ENCODE data around the gene WDR74. TPM values are rescaled to one million over a fixed set of nuclear protein-coding genes. Genes with fewer than 3 reads are reported as not detected.

Gene WDR74
- total and polyA plus RNA-seq, 2 of the 13 experiments (the other 11 are each of a cell fraction or from before 2014, with no cell fraction given) = 77.0 to 83.3 TPM

DNA sequence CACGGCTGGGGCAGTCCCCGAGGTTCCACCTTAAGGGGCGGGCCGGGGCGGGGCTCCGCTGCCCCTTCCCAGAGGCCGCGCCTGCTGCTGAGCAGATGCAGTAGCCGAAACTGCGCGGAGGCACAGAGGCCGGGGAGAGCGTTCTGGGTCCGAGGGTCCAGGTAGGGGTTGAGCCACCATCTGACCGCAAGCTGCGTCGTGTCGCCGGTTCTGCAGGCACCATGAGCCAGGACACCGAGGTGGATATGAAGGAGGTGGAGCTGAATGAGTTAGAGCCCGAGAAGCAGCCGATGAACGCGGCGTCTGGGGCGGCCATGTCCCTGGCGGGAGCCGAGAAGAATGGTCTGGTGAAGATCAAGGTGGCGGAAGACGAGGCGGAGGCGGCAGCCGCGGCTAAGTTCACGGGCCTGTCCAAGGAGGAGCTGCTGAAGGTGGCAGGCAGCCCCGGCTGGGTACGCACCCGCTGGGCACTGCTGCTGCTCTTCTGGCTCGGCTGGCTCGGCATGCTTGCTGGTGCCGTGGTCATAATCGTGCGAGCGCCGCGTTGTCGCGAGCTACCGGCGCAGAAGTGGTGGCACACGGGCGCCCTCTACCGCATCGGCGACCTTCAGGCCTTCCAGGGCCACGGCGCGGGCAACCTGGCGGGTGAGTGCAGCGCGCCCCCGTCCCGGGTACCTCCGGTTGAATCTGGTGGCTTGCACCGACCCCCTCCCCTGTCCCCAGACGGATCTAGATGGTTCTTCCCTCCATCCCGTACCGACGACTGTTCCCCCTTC is 41.6 kb upstream of the WDR74 start, which contains the start of gene SLC3A2 (continued):
- TF ChIP-seq RXRB (CRISPR knock-in tag; IDR thresholded peaks at IDR 0.05; ENCODE audit: borderline replicate concordance) = peak; percentile 38
- TF ChIP-seq SETDB1 (CRISPR knock-in tag; IDR thresholded peaks at IDR 0.05; ENCODE audit: borderline replicate concordance) = no peak
- TF ChIP-seq HOXA9 (CRISPR knock-in tag; IDR thresholded peaks at IDR 0.05; ENCODE audit: borderline replicate concordance) = peak; percentile 72; the same call in 1 of the 2 replicates
- peak; percentile 75; the same call in 1 of the 2 replicates for TF ChIP-seq WIZ (CRISPR knock-in tag; IDR thresholded peaks at IDR 0.05)
- peak; percentile 18 for TF ChIP-seq ZNF773 (CRISPR knock-in tag; IDR thresholded peaks at IDR 0.05; ENCODE audit: borderline replicate concordance)
- TF ChIP-seq ZFY (CRISPR knock-in tag; IDR thresholded peaks at IDR 0.05) = peak; percentile 77
- TF ChIP-seq, protein P1, sequence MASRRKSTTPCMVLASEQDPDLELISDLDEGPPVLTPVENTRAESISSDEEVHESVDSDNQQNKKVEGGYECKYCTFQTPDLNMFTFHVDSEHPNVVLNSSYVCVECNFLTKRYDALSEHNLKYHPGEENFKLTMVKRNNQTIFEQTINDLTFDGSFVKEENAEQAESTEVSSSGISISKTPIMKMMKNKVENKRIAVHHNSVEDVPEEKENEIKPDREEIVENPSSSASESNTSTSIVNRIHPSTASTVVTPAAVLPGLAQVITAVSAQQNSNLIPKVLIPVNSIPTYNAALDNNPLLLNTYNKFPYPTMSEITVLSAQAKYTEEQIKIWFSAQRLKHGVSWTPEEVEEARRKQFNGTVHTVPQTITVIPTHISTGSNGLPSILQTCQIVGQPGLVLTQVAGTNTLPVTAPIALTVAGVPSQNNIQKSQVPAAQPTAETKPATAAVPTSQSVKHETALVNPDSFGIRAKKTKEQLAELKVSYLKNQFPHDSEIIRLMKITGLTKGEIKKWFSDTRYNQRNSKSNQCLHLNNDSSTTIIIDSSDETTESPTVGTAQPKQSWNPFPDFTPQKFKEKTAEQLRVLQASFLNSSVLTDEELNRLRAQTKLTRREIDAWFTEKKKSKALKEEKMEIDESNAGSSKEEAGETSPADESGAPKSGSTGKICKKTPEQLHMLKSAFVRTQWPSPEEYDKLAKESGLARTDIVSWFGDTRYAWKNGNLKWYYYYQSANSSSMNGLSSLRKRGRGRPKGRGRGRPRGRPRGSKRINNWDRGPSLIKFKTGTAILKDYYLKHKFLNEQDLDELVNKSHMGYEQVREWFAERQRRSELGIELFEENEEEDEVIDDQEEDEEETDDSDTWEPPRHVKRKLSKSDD (CRISPR knock-in tag; IDR thresholded peaks at IDR 0.05; ENCODE audit: low read depth) = peak; percentile 41; the same call in 1 of the 2 replicates
- no peak for TF ChIP-seq TEAD3 (CRISPR knock-in tag; optimal IDR thresholded peaks at IDR 0.05; ENCODE audit: borderline replicate concordance)
- no peak for TF ChIP-seq MAFG (CRISPR knock-in tag; IDR thresholded peaks at IDR 0.05)
- no peak for TF ChIP-seq ATF1 (CRISPR knock-in tag; IDR thresholded peaks at IDR 0.05)
- TF ChIP-seq MEIS1 (CRISPR knock-in tag; IDR thresholded peaks at IDR 0.05; ENCODE audit: borderline replicate concordance) = no peak; the same call in 1 of the 2 replicates
- TF ChIP-seq, protein P2, sequence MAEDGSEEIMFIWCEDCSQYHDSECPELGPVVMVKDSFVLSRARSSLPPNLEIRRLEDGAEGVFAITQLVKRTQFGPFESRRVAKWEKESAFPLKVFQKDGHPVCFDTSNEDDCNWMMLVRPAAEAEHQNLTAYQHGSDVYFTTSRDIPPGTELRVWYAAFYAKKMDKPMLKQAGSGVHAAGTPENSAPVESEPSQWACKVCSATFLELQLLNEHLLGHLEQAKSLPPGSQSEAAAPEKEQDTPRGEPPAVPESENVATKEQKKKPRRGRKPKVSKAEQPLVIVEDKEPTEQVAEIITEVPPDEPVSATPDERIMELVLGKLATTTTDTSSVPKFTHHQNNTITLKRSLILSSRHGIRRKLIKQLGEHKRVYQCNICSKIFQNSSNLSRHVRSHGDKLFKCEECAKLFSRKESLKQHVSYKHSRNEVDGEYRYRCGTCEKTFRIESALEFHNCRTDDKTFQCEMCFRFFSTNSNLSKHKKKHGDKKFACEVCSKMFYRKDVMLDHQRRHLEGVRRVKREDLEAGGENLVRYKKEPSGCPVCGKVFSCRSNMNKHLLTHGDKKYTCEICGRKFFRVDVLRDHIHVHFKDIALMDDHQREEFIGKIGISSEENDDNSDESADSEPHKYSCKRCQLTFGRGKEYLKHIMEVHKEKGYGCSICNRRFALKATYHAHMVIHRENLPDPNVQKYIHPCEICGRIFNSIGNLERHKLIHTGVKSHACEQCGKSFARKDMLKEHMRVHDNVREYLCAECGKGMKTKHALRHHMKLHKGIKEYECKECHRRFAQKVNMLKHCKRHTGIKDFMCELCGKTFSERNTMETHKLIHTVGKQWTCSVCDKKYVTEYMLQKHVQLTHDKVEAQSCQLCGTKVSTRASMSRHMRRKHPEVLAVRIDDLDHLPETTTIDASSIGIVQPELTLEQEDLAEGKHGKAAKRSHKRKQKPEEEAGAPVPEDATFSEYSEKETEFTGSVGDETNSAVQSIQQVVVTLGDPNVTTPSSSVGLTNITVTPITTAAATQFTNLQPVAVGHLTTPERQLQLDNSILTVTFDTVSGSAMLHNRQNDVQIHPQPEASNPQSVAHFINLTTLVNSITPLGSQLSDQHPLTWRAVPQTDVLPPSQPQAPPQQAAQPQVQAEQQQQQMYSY (CRISPR knock-in tag; IDR thresholded peaks at IDR 0.05) = 0 out of 2 replicates have a peak, but pooled peaks have one; percentile 36
- TF ChIP-seq ZNF644 (CRISPR knock-in tag; IDR thresholded peaks at IDR 0.05; ENCODE audit: low read depth) = no peak
- TF ChIP-seq, protein P3, sequence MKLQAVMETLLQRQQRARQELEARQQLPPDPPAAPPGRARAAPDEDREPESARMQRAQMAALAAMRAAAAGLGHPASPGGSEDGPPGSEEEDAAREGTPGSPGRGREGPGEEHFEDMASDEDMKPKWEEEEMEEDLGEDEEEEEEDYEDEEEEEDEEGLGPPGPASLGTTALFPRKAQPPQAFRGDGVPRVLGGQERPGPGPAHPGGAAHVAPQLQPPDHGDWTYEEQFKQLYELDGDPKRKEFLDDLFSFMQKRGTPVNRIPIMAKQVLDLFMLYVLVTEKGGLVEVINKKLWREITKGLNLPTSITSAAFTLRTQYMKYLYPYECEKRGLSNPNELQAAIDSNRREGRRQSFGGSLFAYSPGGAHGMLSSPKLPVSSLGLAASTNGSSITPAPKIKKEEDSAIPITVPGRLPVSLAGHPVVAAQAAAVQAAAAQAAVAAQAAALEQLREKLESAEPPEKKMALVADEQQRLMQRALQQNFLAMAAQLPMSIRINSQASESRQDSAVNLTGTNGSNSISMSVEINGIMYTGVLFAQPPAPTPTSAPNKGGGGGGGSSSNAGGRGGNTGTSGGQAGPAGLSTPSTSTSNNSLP (IDR thresholded peaks at IDR 0.05; ENCODE audit: low read depth, low read length) = no peak
- TF ChIP-seq, protein P4, sequence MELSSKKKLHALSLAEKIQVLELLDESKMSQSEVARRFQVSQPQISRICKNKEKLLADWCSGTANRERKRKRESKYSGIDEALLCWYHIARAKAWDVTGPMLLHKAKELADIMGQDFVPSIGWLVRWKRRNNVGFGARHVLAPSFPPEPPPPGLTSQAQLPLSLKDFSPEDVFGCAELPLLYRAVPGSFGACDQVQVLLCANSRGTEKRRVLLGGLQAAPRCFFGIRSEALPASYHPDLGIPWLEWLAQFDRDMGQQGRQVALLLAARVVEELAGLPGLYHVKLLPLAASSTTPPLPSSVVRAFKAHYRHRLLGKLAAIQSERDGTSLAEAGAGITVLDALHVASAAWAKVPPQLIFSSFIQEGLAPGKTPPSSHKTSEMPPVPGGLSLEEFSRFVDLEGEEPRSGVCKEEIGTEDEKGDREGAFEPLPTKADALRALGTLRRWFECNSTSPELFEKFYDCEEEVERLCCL (CRISPR knock-in tag; IDR thresholded peaks at IDR 0.05; ENCODE audit: borderline replicate concordance) = no peak
- TF ChIP-seq, protein P5, sequence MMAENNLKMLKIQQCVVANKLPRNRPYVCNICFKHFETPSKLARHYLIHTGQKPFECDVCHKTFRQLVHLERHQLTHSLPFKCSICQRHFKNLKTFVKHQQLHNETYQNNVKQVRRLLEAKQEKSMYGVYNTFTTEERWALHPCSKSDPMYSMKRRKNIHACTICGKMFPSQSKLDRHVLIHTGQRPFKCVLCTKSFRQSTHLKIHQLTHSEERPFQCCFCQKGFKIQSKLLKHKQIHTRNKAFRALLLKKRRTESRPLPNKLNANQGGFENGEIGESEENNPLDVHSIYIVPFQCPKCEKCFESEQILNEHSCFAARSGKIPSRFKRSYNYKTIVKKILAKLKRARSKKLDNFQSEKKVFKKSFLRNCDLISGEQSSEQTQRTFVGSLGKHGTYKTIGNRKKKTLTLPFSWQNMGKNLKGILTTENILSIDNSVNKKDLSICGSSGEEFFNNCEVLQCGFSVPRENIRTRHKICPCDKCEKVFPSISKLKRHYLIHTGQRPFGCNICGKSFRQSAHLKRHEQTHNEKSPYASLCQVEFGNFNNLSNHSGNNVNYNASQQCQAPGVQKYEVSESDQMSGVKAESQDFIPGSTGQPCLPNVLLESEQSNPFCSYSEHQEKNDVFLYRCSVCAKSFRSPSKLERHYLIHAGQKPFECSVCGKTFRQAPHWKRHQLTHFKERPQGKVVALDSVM (CRISPR knock-in tag; IDR thresholded peaks at IDR 0.05) = peak; percentile 82
- no peak for TF ChIP-seq SP140L (CRISPR knock-in tag; IDR thresholded peaks at IDR 0.05; ENCODE audit: borderline replicate concordance)

Measured in HepG2 (cell line).